SK-N-SH treated with all-trans-retinoic acid at 6 μM for 48 hours (cell line): Measurements from ENCODE around the gene C8A.

Source experiments
- ARNTL ChIP-seq: fragments of 450-650 bp; formaldehyde crosslinking; IDR thresholded peaks from 2 replicates; pipeline ENCODE4 v1.5.0; 2020; ENCODE audit warnings: low read depth, mild to moderate bottlenecking, moderate library complexity, borderline replicate concordance
- TOX ChIP-seq: fragments of 250-450 bp; sonication (Bioruptor Pico); IDR thresholded peaks from 2 replicates; pipeline ENCODE4 v1.8.0; 2021; ENCODE audit warnings: mild to moderate bottlenecking, moderate library complexity, borderline replicate concordance
- ZNF70 ChIP-seq: fragments of 450-650 bp; formaldehyde crosslinking; IDR thresholded peaks from 2 replicates; pipeline ENCODE4 v1.5.0; 2020; ENCODE audit warnings: mild to moderate bottlenecking, moderate library complexity
- TF ChIP-seq, protein P1 (sequence below): fragments of 250-450 bp; sonication (Bioruptor Pico); IDR thresholded peaks from 2 replicates; pipeline ENCODE4 v1.5.1; 2020; ENCODE audit warnings: low read depth, mild to moderate bottlenecking, moderate library complexity
- TF ChIP-seq, protein P2 (sequence below): fragments of 250-450 bp; sonication (Bioruptor Pico); IDR thresholded peaks from 2 replicates; pipeline ENCODE4 v1.8.0; 2020; ENCODE audit warnings: mild to moderate bottlenecking, moderate library complexity, borderline replicate concordance

DNA sequence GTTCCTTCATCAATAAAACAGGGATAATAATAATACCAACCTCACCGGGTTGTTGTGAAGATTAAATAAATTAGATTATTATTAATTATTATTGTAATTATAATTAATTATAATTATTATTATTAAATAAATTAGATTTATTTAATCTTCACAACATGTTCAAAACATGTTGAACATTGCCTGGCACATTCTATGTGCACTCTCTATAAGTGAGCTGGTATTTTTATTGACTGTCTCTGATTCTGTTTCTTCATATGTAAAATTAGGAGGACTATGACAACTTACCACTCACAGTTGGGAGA lies 112.1 kb downstream of the C8A start:
- TF ChIP-seq, protein P1, sequence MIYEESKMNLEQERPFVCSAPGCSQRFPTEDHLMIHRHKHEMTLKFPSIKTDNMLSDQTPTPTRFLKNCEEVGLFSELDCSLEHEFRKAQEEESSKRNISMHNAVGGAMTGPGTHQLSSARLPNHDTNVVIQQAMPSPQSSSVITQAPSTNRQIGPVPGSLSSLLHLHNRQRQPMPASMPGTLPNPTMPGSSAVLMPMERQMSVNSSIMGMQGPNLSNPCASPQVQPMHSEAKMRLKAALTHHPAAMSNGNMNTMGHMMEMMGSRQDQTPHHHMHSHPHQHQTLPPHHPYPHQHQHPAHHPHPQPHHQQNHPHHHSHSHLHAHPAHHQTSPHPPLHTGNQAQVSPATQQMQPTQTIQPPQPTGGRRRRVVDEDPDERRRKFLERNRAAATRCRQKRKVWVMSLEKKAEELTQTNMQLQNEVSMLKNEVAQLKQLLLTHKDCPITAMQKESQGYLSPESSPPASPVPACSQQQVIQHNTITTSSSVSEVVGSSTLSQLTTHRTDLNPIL = no peak
- no peak for TF ChIP-seq ZNF70
- TF ChIP-seq, protein P2, sequence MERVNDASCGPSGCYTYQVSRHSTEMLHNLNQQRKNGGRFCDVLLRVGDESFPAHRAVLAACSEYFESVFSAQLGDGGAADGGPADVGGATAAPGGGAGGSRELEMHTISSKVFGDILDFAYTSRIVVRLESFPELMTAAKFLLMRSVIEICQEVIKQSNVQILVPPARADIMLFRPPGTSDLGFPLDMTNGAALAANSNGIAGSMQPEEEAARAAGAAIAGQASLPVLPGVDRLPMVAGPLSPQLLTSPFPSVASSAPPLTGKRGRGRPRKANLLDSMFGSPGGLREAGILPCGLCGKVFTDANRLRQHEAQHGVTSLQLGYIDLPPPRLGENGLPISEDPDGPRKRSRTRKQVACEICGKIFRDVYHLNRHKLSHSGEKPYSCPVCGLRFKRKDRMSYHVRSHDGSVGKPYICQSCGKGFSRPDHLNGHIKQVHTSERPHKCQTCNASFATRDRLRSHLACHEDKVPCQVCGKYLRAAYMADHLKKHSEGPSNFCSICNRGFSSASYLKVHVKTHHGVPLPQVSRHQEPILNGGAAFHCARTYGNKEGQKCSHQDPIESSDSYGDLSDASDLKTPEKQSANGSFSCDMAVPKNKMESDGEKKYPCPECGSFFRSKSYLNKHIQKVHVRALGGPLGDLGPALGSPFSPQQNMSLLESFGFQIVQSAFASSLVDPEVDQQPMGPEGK (CRISPR knock-in tag) = no peak
- no peak for TF ChIP-seq ARNTL (CRISPR knock-in tag)
- TF ChIP-seq TOX (CRISPR knock-in tag) = no peak
